Measurements from ENCODE around the gene FGGY. TPM values are rescaled to one million over a fixed set of nuclear protein-coding genes. Genes with fewer than 3 reads are reported as not detected.

Gene FGGY
- total RNA-seq, 2 experiments from 2014 or later: 5.6 to 8.1 TPM

GRCh38 chr1:59499943-59500569 is 203.2 kb downstream of the FGGY start:
- Mint-ChIP-seq H3K27ac (no peak overlapping the region), H3K36me3 (ENCODE audit: low read depth) (no peaks in the 10 kb centered on the region), H3K4me1 (no peaks in the 10 kb centered on the region), H3K27me3 (no peaks in the 10 kb centered on the region), H3K4me3 (no peak overlapping the region), H3K9me3 (ENCODE audit: low read depth) (peaks cover 3% of the 10 kb centered on the region)
- DNase-seq: no peak
- CTCF ChIA-PET: no interaction called here
- POLR2A ChIA-PET: no interaction called here
- no peak for ATAC-seq
- intact Hi-C loops (cut with DNase I, micrococcal nuclease): no loop called here

- Mint-ChIP-seq H3K9me3 (ENCODE audit: low read depth) (peaks cover 2% of the 10 kb centered on the region), H3K27me3 (no peaks in the 10 kb centered on the region), H3K4me1 (no peaks in the 10 kb centered on the region), H3K36me3 (ENCODE audit: low read depth) (no peaks in the 10 kb centered on the region), H3K27ac (no peak overlapping the region), H3K4me3 (no peak overlapping the region)
- intact Hi-C loops (cut with DNase I, micrococcal nuclease): no loop called here
- no peak for ATAC-seq
- DNase-seq: no peak
- CTCF ChIA-PET: no interaction called here
- POLR2A ChIA-PET: no interaction called here
Measured at GRCh38 chr1:59500950-59501742, 204.3 kb downstream of the FGGY start.

GRCh38 chr1:59502009-59502691 is 205.3 kb downstream of the FGGY start:
- no peak for ATAC-seq
- H3K4me1 Mint-ChIP-seq: no peaks in the 10 kb centered on the region
- H3K9me3 Mint-ChIP-seq (ENCODE audit: low read depth): no peaks in the 10 kb centered on the region
- CTCF ChIA-PET: interaction anchor here (0.5 to 1.0 kb wide), 2 partner anchors 62 to 959 kb away, joined by 3 read pairs; no protein-coding TSS in a partner anchor
- H3K27ac Mint-ChIP-seq: no peak overlapping the region
- H3K27me3 Mint-ChIP-seq: no peaks in the 10 kb centered on the region
- H3K4me3 Mint-ChIP-seq: no peak overlapping the region
- intact Hi-C loops (cut with DNase I, micrococcal nuclease): no loop called here
- no peak for DNase-seq
- POLR2A ChIA-PET: no interaction called here
- H3K36me3 Mint-ChIP-seq (ENCODE audit: low read depth): no peaks in the 10 kb centered on the region

GRCh38 chr1:59504276-59504675 is 207.4 kb downstream of the FGGY start:
- intact Hi-C loops (cut with DNase I, micrococcal nuclease): no loop called here
- no peak overlapping the region for H3K4me3 Mint-ChIP-seq
- no peaks in the 10 kb centered on the region for H3K4me1 Mint-ChIP-seq
- ATAC-seq (no peak), DNase-seq (no peak)
- no peaks in the 10 kb centered on the region for H3K27me3 Mint-ChIP-seq
- ChIA-PET CTCF (no interaction called here), POLR2A (no interaction called here)
- H3K9me3 Mint-ChIP-seq (ENCODE audit: low read depth): no peaks in the 10 kb centered on the region
- no peak overlapping the region for H3K27ac Mint-ChIP-seq
- no peaks in the 10 kb centered on the region for H3K36me3 Mint-ChIP-seq (ENCODE audit: low read depth)

DNA sequence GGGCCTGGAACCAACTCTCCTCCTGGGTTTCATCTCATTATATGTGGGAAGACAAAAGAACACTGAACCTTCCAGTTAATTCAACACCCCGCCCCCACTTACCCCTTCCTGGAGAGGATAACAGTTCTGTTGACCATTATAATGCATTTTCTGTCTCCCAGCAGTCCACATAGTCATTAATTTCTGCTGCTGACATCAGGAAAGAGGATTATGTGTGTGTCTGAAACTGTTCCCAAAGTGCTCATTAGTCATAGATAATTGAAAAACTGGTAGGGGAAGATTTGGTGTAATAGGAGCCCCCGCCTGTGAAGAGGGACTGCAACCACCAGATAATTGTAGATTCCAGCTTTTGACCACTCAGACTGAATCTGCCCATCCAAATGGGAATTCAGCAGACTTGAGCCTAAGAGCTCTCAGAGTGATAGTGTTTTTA is 208.7 kb downstream of the FGGY start:
- Mint-ChIP-seq H3K4me3 (no peak overlapping the region), H3K9me3 (ENCODE audit: low read depth) (no peaks in the 10 kb centered on the region), H3K4me1 (no peaks in the 10 kb centered on the region), H3K36me3 (ENCODE audit: low read depth) (no peaks in the 10 kb centered on the region), H3K27ac (no peak overlapping the region), H3K27me3 (no peaks in the 10 kb centered on the region)
- intact Hi-C loops (cut with DNase I, micrococcal nuclease): no loop called here
- CTCF ChIA-PET: no interaction called here
- DNase-seq (no peak), ATAC-seq (no peak)
- POLR2A ChIA-PET: no interaction called here

DNA sequence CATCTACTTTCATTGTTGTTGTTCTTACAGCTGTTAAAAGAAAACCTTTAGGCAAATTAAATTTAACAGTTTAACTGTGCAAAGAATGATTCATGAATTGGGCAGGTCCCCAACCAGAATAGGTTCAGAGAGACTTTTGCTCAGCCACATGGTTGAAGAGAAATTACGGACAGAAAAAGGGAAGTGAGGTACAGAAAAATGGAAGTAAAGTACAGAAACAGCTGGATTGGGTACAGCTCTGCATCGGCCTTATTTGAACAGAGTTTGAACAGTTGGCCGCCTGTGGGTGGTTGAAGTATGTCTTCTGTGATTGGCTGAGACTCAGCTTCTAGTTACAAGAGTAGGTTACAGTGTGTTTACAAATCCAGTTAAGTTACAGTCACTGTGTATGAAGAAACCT is 210.1 kb downstream of the FGGY start:
- no peak overlapping the region for H3K4me3 Mint-ChIP-seq
- no peak for DNase-seq
- no peaks in the 10 kb centered on the region for H3K36me3 Mint-ChIP-seq (ENCODE audit: low read depth)
- ChIA-PET POLR2A (no interaction called here), CTCF (interaction anchor here (0.7 kb wide), 2 partner anchors 231 to 722 kb away, joined by 3 read pairs; no protein-coding TSS in a partner anchor)
- intact Hi-C loops (cut with DNase I, micrococcal nuclease): no loop called here
- no peak overlapping the region for H3K27ac Mint-ChIP-seq
- no peak for ATAC-seq
- H3K27me3 Mint-ChIP-seq: no peaks in the 10 kb centered on the region
- H3K4me1 Mint-ChIP-seq: no peaks in the 10 kb centered on the region
- no peaks in the 10 kb centered on the region for H3K9me3 Mint-ChIP-seq (ENCODE audit: low read depth)

- Mint-ChIP-seq H3K4me1 (no peaks in the 10 kb centered on the region), H3K36me3 (ENCODE audit: low read depth) (no peaks in the 10 kb centered on the region), H3K27me3 (no peaks in the 10 kb centered on the region), H3K9me3 (ENCODE audit: low read depth) (no peaks in the 10 kb centered on the region), H3K4me3 (no peak overlapping the region), H3K27ac (no peak overlapping the region)
- ATAC-seq (no peak), DNase-seq (no peak)
- intact Hi-C loops (cut with DNase I, micrococcal nuclease): no loop called here
- ChIA-PET POLR2A (no interaction called here), CTCF (no interaction called here)
Measured at GRCh38 chr1:59509341-59509875, 212.5 kb downstream of the FGGY start.

- ChIA-PET POLR2A (no interaction called here), CTCF (no interaction called here)
- DNase-seq: no peak
- no peaks in the 10 kb centered on the region for H3K27me3 Mint-ChIP-seq
- ATAC-seq: no peak
- H3K9me3 Mint-ChIP-seq (ENCODE audit: low read depth): no peaks in the 10 kb centered on the region
- no peaks in the 10 kb centered on the region for H3K4me1 Mint-ChIP-seq
- no peak overlapping the region for H3K4me3 Mint-ChIP-seq
- no peak overlapping the region for H3K27ac Mint-ChIP-seq
- H3K36me3 Mint-ChIP-seq (ENCODE audit: low read depth): no peaks in the 10 kb centered on the region
- intact Hi-C loops (cut with DNase I, micrococcal nuclease): no loop called here
Measured at GRCh38 chr1:59510249-59510648, 213.4 kb downstream of the FGGY start.

GRCh38 chr1:59511476-59512465 is 214.9 kb downstream of the FGGY start:
- ChIA-PET CTCF (no interaction called here), POLR2A (no interaction called here)
- DNase-seq: no peak
- no peaks in the 10 kb centered on the region for H3K36me3 Mint-ChIP-seq (ENCODE audit: low read depth)
- H3K4me1 Mint-ChIP-seq: no peaks in the 10 kb centered on the region
- ATAC-seq: no peak
- intact Hi-C loops (cut with DNase I, micrococcal nuclease): no loop called here
- no peaks in the 10 kb centered on the region for H3K9me3 Mint-ChIP-seq (ENCODE audit: low read depth)
- H3K27me3 Mint-ChIP-seq: no peaks in the 10 kb centered on the region
- H3K27ac Mint-ChIP-seq: no peak overlapping the region
- H3K4me3 Mint-ChIP-seq: no peak overlapping the region

DNA sequence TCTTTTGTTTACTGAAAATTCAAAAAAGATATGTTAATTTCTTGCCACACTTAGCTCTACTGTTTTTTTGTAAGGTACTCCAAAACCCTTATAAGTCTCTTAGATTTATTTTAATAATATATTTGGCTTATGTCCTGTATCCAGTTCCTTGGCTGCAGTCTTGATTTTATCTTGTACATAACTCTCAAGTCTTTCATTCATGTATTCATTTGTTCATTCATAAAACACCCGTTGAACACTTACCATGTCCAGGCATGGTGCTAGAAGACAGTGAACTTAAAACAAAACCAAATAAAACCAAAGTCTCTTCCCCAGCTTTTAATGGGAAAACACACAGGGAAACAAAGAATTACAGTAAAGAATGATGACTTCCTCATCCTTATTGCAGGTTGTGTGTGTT is 215.8 kb downstream of the FGGY start:
- no peaks in the 10 kb centered on the region for H3K4me1 Mint-ChIP-seq
- ChIA-PET CTCF (no interaction called here), POLR2A (no interaction called here)
- intact Hi-C loops (cut with DNase I, micrococcal nuclease): no loop called here
- no peaks in the 10 kb centered on the region for H3K36me3 Mint-ChIP-seq (ENCODE audit: low read depth)
- DNase-seq (no peak), ATAC-seq (no peak)
- H3K4me3 Mint-ChIP-seq: no peak overlapping the region
- H3K9me3 Mint-ChIP-seq (ENCODE audit: low read depth): no peaks in the 10 kb centered on the region
- no peak overlapping the region for H3K27ac Mint-ChIP-seq
- H3K27me3 Mint-ChIP-seq: no peaks in the 10 kb centered on the region

All from activated CD4-positive, alpha-beta T cell treated with anti-CD3 and anti-CD28 coated beads for 36 hours (primary cell).